Right lobe of liver (tissue), 6 donors: ENCODE measurements around the gene COMT. TPM values are rescaled to one million over a fixed set of nuclear protein-coding genes. Genes with fewer than 3 reads are reported as not detected.

ENCODE experiments used
- ATAC-seq, 4 donors: fragments of 200-7000 bp; cut with Tn5 transposase; one replicate each; pipeline ENCODE4 v1.9.1; 2020; ENCODE audit warnings: mild to moderate bottlenecking in 4 of 4, moderate library complexity in 4 of 4
- DNase-seq, 3 donors: peaks; one replicate each; pipeline ENCODE4 v3.0.0-alpha.2; 2020
- H3K27ac ChIP-seq, 3 donors: fragments of 200-600 bp; one replicate each; pipeline ENCODE4 v1.8.0; 2022
- H3K27me3 ChIP-seq, 2 donors: fragments of 200-600 bp; one replicate each; pipeline ENCODE4 v1.8.0; 2022
- H3K36me3 ChIP-seq, 4 donors: fragments of 200-600 bp; sonication (generic) in 1 of 4; one replicate each; pipeline versions ENCODE4 v1.5.1 to v1.8.0; 2017 to 2022; ENCODE audit warnings: control low read depth in 1 of 4
- H3K4me1 ChIP-seq, 4 donors: fragments of 200-600 bp; sonication (generic) in 1 of 4; one replicate each; pipeline versions ENCODE4 v1.5.1 to v1.8.0; 2017 to 2022; ENCODE audit warnings: control low read depth in 1 of 4
- H3K4me3 ChIP-seq, 3 donors: fragments of 200-600 bp; one replicate each; pipeline ENCODE4 v1.8.0; 2022
- H3K9me3 ChIP-seq, 4 donors: fragments of 200-600 bp; sonication (generic) in 1 of 4; one replicate each; pipeline versions ENCODE4 v1.5.1 to v1.8.0; 2017 to 2022; ENCODE audit warnings: control low read depth in 1 of 4
- POLR2A ChIP-seq: fragments of 450-650 bp; IDR thresholded peaks from one replicate; pipeline ENCODE4 v1.6.1; 2017; ENCODE audit warnings: antibody characterized with exemption, mild to moderate bottlenecking
- WGBS: methylation state at CpG from one replicate; pipeline ENCODE4 v1.1.6; 2018; ENCODE audit warnings: low coverage, low lambda C conversion rate; ENCODE audit not compliant: insufficient coverage; ENCODE audit errors: missing lambda C conversion rate; 5-methylcytosine and 5-hydroxymethylcytosine counted together
- intact Hi-C, 2 donors: fragments of 100-400 bp; cut with DNase I; formaldehyde crosslinking; loops; one replicate each; pipeline versions ENCODE4 v1.11.2 to v1.14.1; 2022
- total RNA-seq, 6 experiments: library from RNA; depleted of rRNA in 2 of 6; stranded (reverse); fragments of >200 nt in 2 of 6; fragmentation: NEBNext Ultra II Directional in 3 of 6; extraction: Animal tissue kit (Norgen Biotek cat#: 25700) in 3 of 6; gene quantifications; one replicate each; pipeline versions ENCODE4 v1.1.0 to v1.2.4, GENCODE V29; 2016 to 2023
- TF ChIP-seq, protein P1 (sequence below), 4 donors: fragments of 200-600 bp in 3 of 4; fragments of 450-650 bp in 1 of 4; IDR thresholded peaks; one replicate each; pipeline versions ENCODE4 v1.5.1 to v1.8.0; 2016 to 2022; ENCODE audit warnings: antibody characterized with exemption in 4 of 4, mild to moderate bottlenecking in 2 of 4
- donor health status: DM: no; HTN: yes; CAD: no.
- donor health status: DM: no; HTN: no; CAD: no.
- donor health status: DM: no; HTN: no; CAD: no.
- donor health status: DM: no; HTN: yes; CAD: no.
- donor health status: DM: no; HTN: yes; CAD: no.

Gene COMT
- total RNA-seq, 6 experiments from 2014 or later = 144 to 270 (median 200) TPM

DNA sequence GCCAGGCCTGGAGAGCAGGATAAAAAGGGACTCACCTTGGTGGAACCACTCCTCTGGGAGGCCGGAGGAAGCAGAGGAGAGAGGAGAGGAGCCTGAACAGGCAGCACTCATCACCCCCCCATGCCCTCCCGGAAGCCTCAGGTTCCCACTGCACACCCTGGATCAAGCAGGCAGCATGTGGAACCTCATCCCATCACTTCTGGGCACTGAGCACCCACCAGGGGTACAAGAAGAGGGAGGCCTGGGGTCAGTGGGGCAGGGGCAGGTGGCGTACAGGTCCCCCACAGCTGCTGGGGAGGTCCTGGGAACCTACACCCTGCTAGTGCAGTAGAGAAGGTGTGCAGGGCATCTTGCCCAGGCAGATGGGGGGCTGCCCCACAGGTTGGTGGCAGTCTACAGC is 35.1 kb downstream of the COMT start:
- Histone ChIP-seq H3K4me3 (no peak overlapping the region), H3K27me3 (no peaks in the 10 kb centered on the region), H3K36me3 (peaks cover 0 to 6% (median 0%) of the 10 kb centered on the region in 4 donors), H3K9me3 (no peaks in the 10 kb centered on the region), H3K4me1 (peaks cover 0 to 11% (median 5%) of the 10 kb centered on the region in 4 donors), H3K27ac (no peak overlapping the region)
- TF ChIP-seq POLR2A = no peak
- TF ChIP-seq, protein P1, sequence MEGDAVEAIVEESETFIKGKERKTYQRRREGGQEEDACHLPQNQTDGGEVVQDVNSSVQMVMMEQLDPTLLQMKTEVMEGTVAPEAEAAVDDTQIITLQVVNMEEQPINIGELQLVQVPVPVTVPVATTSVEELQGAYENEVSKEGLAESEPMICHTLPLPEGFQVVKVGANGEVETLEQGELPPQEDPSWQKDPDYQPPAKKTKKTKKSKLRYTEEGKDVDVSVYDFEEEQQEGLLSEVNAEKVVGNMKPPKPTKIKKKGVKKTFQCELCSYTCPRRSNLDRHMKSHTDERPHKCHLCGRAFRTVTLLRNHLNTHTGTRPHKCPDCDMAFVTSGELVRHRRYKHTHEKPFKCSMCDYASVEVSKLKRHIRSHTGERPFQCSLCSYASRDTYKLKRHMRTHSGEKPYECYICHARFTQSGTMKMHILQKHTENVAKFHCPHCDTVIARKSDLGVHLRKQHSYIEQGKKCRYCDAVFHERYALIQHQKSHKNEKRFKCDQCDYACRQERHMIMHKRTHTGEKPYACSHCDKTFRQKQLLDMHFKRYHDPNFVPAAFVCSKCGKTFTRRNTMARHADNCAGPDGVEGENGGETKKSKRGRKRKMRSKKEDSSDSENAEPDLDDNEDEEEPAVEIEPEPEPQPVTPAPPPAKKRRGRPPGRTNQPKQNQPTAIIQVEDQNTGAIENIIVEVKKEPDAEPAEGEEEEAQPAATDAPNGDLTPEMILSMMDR (IDR thresholded peaks at IDR 0.05) = no peak
- intact Hi-C loops = loop anchor here (5.0 to 10.0 kb wide), 3 partner anchors 41 to 138 kb away; partner anchors contain the start of genes RANBP1 (in 2 of the 2), TRMT2A (in 2 of the 2), ARVCF (in 1 of the 2) and TANGO2 (in 1 of the 2)
- DNase-seq = no peak
- no CpG with 5 or more reads among the region's 3 CpGs for WGBS
- no peak for ATAC-seq

DNA sequence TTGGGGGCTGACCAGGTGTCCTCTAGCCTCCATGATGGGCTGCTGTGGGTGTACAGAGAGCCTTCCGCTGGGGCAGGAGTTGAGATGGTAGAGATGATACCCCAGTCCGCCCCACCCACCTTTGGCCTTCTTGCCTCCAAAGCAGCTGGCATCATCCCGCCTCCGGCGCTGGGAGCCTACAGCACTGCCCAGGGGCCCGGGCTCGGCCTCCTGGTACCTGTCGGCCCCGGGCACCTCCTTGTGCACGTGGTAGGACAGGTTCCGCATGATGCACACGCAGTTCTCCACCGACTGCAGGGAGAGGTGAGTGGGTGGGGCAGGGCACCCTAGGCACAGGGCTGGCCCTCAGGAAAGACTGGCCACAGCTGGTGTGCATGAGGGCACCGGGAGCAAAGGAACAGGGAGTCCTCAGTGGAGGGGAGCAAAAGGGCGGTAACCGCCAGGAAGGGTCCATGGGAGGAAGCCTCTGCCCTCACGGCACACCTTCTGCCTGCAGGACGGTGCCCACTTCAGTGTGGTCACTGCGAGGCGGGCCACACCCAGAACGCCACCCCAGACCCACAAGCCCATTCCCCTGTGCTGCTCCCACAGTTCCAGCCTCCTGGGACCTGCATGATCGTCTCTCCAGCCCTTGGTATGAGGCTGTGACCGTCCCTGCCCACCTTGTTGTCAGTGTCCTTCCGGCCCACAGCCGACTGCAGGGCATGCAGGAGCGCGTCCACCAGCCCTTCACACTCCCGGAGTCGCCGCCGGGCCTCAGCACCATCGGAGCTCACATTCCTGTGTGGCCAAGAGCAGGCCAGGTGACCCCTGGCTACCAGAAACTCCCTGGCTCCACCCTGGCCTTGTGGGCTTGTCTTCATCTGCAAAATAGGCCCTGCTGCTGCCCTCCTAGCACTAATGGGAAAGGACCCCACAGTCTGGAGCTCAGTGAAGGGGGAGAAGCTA is 36.0 kb downstream of the COMT start:
- DNase-seq (no peak), ATAC-seq (no peak)
- no peak overlapping the region for H3K27ac ChIP-seq
- intact Hi-C loops = loop anchor here (5.0 to 10.0 kb wide), 3 partner anchors 40 to 137 kb away; partner anchors contain the start of genes RANBP1 (in 2 of the 2), TRMT2A (in 2 of the 2), ARVCF (in 1 of the 2) and TANGO2 (in 1 of the 2)
- TF ChIP-seq, protein P1 (IDR thresholded peaks at IDR 0.05) = no peak
- TF ChIP-seq POLR2A = no peak
- H3K36me3 ChIP-seq = peaks cover 0 to 6% (median 0%) of the 10 kb centered on the region in 4 donors
- H3K9me3 ChIP-seq = no peaks in the 10 kb centered on the region
- H3K27me3 ChIP-seq = no peaks in the 10 kb centered on the region
- H3K4me1 ChIP-seq = peaks cover 0 to 2% (median under 1%) of the 10 kb centered on the region in 4 donors
- WGBS = 100% methylated on average over 4 of the region's 32 CpGs
- H3K4me3 ChIP-seq = no peak overlapping the region

DNA sequence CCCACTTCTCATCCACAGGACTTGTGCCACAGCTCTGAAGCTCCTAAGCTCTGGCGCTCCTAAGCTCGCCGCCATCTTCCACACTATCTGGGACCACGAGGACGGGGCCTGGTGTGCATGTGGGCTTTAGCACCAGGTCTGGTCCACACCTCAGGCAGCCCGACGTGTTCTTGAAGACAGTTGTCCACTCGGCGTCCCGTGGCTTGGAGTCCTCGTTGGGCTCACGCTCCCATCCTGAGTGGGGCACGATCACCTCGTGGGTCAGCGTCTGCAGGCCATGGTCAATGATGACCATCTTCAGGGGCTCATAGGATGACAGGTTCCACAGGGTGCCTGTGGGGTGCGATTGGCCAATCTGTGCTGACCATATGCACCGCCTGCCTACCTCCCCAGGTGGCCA is 37.2 kb downstream of the COMT start:
- intact Hi-C loops = loop anchor here (5.0 to 10.0 kb wide), 3 partner anchors 39 to 136 kb away; partner anchors contain the start of genes RANBP1 (in 2 of the 2), TRMT2A (in 2 of the 2), ARVCF (in 1 of the 2) and TANGO2 (in 1 of the 2)
- no peaks in the 10 kb centered on the region for H3K4me1 ChIP-seq
- no peak for DNase-seq
- 100% methylated on average over 2 of the region's 17 CpGs for WGBS
- no peak overlapping the region for H3K27ac ChIP-seq
- H3K27me3 ChIP-seq = no peaks in the 10 kb centered on the region
- H3K36me3 ChIP-seq = no peaks in the 10 kb centered on the region
- no peak overlapping the region for H3K4me3 ChIP-seq
- TF ChIP-seq, protein P1 (IDR thresholded peaks at IDR 0.05) = no peak
- ATAC-seq = no peak
- H3K9me3 ChIP-seq = no peaks in the 10 kb centered on the region

DNA sequence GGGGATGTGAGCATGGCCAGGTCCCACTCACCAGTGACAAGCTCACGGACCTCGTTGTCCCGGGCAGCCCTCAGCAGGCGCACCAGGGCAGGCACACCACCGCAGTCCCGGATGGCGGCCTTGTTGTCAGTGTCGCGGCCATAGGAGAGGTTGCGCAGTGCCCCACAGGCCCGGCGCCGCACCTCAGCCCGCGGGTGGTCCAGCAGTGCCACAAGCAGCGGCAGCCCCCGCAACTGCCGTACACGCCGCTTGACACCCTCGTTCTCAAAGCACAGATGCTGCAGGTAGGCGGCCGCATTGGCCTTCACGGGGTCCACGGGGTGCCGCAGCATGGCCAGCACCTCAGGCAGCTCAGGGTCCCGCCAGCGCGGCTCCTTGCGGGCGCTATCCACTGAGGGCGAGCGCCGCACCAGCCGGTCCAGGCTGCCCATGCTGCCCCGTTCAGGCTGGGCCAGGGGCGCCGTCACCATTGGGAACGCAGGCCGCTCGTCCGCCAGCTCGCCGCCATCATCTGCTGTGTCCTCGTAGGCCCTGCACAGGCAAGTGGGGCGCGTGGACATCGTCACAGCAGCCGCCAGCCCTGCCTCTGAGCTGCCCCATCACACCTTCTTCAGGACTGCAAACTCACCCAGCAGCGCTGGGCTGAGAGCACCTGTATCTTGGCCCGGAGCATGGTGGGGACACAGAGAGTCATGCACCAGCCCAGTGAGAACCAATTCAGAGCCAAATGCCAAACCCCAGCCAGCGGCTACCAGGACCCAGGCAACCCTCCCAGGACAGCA is 38.3 kb downstream of the COMT start:
- Histone ChIP-seq H3K9me3 (no peaks in the 10 kb centered on the region), H3K4me3 (no peak overlapping the region), H3K27ac (no peak overlapping the region), H3K27me3 (no peaks in the 10 kb centered on the region), H3K4me1 (no peaks in the 10 kb centered on the region), H3K36me3 (no peaks in the 10 kb centered on the region)
- intact Hi-C loops = loop anchor here (5.0 to 10.0 kb wide), 3 partner anchors 37 to 135 kb away; partner anchors contain the start of genes RANBP1 (in 2 of the 2), TRMT2A (in 2 of the 2), ARVCF (in 1 of the 2) and TANGO2 (in 1 of the 2)
- DNase-seq = peak in 1 of 3 donors; percentile 49
- TF ChIP-seq POLR2A = no peak
- TF ChIP-seq, protein P1 (IDR thresholded peaks at IDR 0.05) = no peak
- no peak for ATAC-seq
- WGBS = 58% methylated on average over 2 of the region's 52 CpGs
